Endodermal cell (in vitro differentiated cells): Measurements from ENCODE around the gene LYSMD4. TPM values are rescaled to one million over a fixed set of nuclear protein-coding genes. Genes with fewer than 3 reads are reported as not detected.

Experiments used
- DNase-seq: peaks from one replicate; pipeline ENCODE4 v3.0.0-alpha.2; 2017
- H3K27ac ChIP-seq: 2 replicates; pipeline ENCODE4 v1.5.1; 2013; ENCODE audit warnings: mild to moderate bottlenecking, low read depth, low read length, moderate library complexity
- H3K27me3 ChIP-seq: 2 replicates; pipeline ENCODE4 v1.6.1; 2013; ENCODE audit warnings: mild to moderate bottlenecking, low read length, moderate library complexity; ENCODE audit not compliant: insufficient read depth, control insufficient read depth, poor library complexity, severe bottlenecking
- H3K36me3 ChIP-seq: 2 replicates; pipeline ENCODE4 v1.7.0; 2013; ENCODE audit warnings: mild to moderate bottlenecking, low read length, moderate library complexity; ENCODE audit not compliant: control insufficient read depth, insufficient read depth
- H3K4me1 ChIP-seq: one replicate; pipeline ENCODE4 v1.7.0; 2013; ENCODE audit warnings: low read length; ENCODE audit not compliant: control insufficient read depth, insufficient read depth
- H3K4me3 ChIP-seq: 2 replicates; pipeline ENCODE4 v1.5.1; 2013; ENCODE audit warnings: mild to moderate bottlenecking, low read length, moderate library complexity
- H3K9ac ChIP-seq: 2 replicates; pipeline ENCODE4 v1.6.1; 2013; ENCODE audit warnings: mild to moderate bottlenecking, low read length, moderate library complexity; ENCODE audit not compliant: poor library complexity, severe bottlenecking; ENCODE audit errors: extremely low read depth
- H3K9me3 ChIP-seq: 2 replicates; pipeline ENCODE4 v1.6.1; 2013; ENCODE audit warnings: mild to moderate bottlenecking, low read length, moderate library complexity; ENCODE audit not compliant: control insufficient read depth
- H3K27ac Mint-ChIP-seq: 2 replicates; pipeline ENCODE4 v1.8.0; 2020; ENCODE audit warnings: mixed read lengths
- H3K27me3 Mint-ChIP-seq: 2 replicates; pipeline ENCODE4 v1.8.0; 2021; ENCODE audit warnings: mild to moderate bottlenecking, mixed read lengths; ENCODE audit not compliant: insufficient read depth
- H3K36me3 Mint-ChIP-seq: 2 replicates; pipeline ENCODE4 v1.8.0; 2020; ENCODE audit warnings: low read depth, mixed read lengths
- H3K4me1 Mint-ChIP-seq: 2 replicates; pipeline ENCODE4 v1.8.0; 2020; ENCODE audit warnings: mixed read lengths
- H3K4me3 Mint-ChIP-seq: 2 replicates; pipeline ENCODE4 v1.8.0; 2020; ENCODE audit warnings: mild to moderate bottlenecking, moderate library complexity, mixed read lengths
- H3K9me3 Mint-ChIP-seq: 2 replicates; pipeline ENCODE4 v1.8.0; 2020; ENCODE audit warnings: mild to moderate bottlenecking, mixed read lengths
- CTCF ChIP-seq: fragments of 200-600 bp; sonication (generic); conservative IDR thresholded peaks from 2 replicates; pipeline ENCODE4 v1.5.0; 2021; ENCODE audit warnings: antibody characterized with exemption, mild to moderate bottlenecking
- WGBS, 2 experiments: methylation state at CpG; one replicate each; pipeline versions ENCODE4 v1.1.5 to v1.1.7; 2013; ENCODE audit warnings: missing lambda C conversion rate in 2 of 2, mixed read lengths in 1 of 2; ENCODE audit not compliant: insufficient coverage in 1 of 2, insufficient read length in 1 of 2; 5-methylcytosine and 5-hydroxymethylcytosine counted together
- total RNA-seq, 2 donors: library from RNA; stranded (reverse); fragmentation: NEBNext Ultra II Directional in 1 of 2; extraction: Animal tissue kit (Norgen Biotek cat#: 25700) in 1 of 2; gene quantifications; 2 replicates in 1 of 2; 3 replicates in 1 of 2; pipeline ENCODE4 v1.2.1, GENCODE V29; 2021

Gene LYSMD4
- total RNA-seq, 2 donors from 2014 or later: 8.9 to 12.6 TPM

GRCh38 chr15:99749386-99749785 is 16.1 kb upstream of the LYSMD4 start:
- Mint-ChIP-seq H3K27me3 (peaks cover 66% of the 10 kb centered on the region), H3K9me3 (peaks cover 6% of the 10 kb centered on the region), H3K36me3 (no peaks in the 10 kb centered on the region), H3K27ac (no peak overlapping the region), H3K4me3 (no peak overlapping the region), H3K4me1 (peaks cover 28% of the 10 kb centered on the region)
- Histone ChIP-seq H3K4me1 (peaks cover 12% of the 10 kb centered on the region), H3K9me3 (peaks cover 5% of the 10 kb centered on the region), H3K4me3 (no peak overlapping the region), H3K27me3 (peaks cover 47% of the 10 kb centered on the region), H3K9ac (no peak overlapping the region), H3K27ac (no peak overlapping the region), H3K36me3 (no peaks in the 10 kb centered on the region)
- DNase-seq: no peak
- no peak for TF ChIP-seq CTCF
- WGBS, 2 experiments: 93 to 96% methylated on average over 5 to 6 of the region's 6 CpGs

DNA sequence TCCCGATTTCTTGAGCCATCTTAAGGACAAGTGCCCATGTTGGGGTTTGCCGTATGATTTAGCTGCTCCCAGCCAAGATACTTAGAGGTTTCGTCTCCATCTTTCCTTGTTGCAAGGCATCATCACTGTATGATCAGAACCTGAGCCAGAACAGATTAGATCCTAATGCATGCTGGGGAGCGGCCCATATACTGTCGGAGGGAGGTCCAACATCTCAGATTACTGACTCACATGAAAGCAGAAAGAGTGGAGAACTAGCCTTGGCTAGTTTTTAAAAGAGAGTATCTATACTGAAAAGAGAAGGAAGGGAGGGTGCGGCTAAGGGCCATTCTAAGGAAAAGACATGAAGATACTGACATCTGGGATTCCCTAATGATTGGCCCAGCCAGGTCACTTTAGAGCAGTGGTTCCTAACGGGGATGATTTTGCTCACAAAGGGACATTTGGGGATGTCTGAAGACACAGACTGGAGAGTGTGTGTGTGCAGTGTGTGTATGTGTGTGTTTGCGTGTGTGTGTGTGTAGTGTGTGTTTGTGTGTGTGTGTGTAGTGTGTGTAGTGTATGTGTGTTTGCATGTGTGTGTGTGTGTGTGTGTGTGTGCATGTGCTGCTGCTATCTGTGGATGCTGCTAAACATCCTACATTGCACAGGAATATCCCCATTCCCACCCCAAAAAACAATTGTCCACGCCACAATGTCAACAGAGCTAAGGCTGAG is 12.3 kb upstream of the LYSMD4 start:
- no peaks in the 10 kb centered on the region for H3K4me1 ChIP-seq
- no peak overlapping the region for H3K9ac ChIP-seq
- WGBS, 2 experiments: 91 to 98% methylated on average over 6 to 9 of the region's 9 CpGs
- no peak overlapping the region for H3K27ac Mint-ChIP-seq
- H3K27ac ChIP-seq: no peak overlapping the region
- peaks cover 5% of the 10 kb centered on the region for H3K9me3 ChIP-seq
- no peak overlapping the region for H3K4me3 ChIP-seq
- no peaks in the 10 kb centered on the region for H3K36me3 Mint-ChIP-seq
- no peaks in the 10 kb centered on the region for H3K36me3 ChIP-seq
- H3K4me3 Mint-ChIP-seq: no peak overlapping the region
- no peak for TF ChIP-seq CTCF
- peaks cover 29% of the 10 kb centered on the region for H3K27me3 ChIP-seq
- peaks cover 7% of the 10 kb centered on the region for H3K4me1 Mint-ChIP-seq
- DNase-seq: no peak
- H3K9me3 Mint-ChIP-seq: peaks cover 6% of the 10 kb centered on the region
- H3K27me3 Mint-ChIP-seq: peaks cover 62% of the 10 kb centered on the region

GRCh38 chr15:99744142-99744541 is 10.9 kb upstream of the LYSMD4 start:
- peaks cover 5% of the 10 kb centered on the region for H3K9me3 ChIP-seq
- Mint-ChIP-seq H3K27ac (no peak overlapping the region), H3K27me3 (peaks cover 55% of the 10 kb centered on the region), H3K36me3 (no peaks in the 10 kb centered on the region), H3K9me3 (peaks cover 6% of the 10 kb centered on the region), H3K4me1 (peaks cover 2% of the 10 kb centered on the region), H3K4me3 (no peak overlapping the region)
- H3K27me3 ChIP-seq: peaks cover 23% of the 10 kb centered on the region
- WGBS, 2 experiments: 88 to 100% methylated on average over 3 to 7 of the region's 7 CpGs
- H3K27ac ChIP-seq: no peak overlapping the region
- no peak overlapping the region for H3K9ac ChIP-seq
- H3K4me1 ChIP-seq: no peaks in the 10 kb centered on the region
- DNase-seq: peak; percentile 66
- H3K36me3 ChIP-seq: no peaks in the 10 kb centered on the region
- TF ChIP-seq CTCF: peak; percentile 59
- H3K4me3 ChIP-seq: no peak overlapping the region
